OCI-LY1 (cell line): ENCODE measurements around the gene ZNF648.

Experiments
- H2AFZ ChIP-seq: fragments of 200-600 bp; sonication (generic), shearing (Covaris generic); 2 replicates; pipeline ENCODE4 v1.6.0; 2014; ENCODE audit warnings: antibody characterized with exemption, mild to moderate bottlenecking, low read length
- H3F3A ChIP-seq: fragments of 200-600 bp; sonication (generic), shearing (Covaris generic); 2 replicates; pipeline ENCODE4 v1.6.0; 2014; ENCODE audit warnings: mild to moderate bottlenecking, antibody characterized with exemption, low read length, moderate library complexity; ENCODE audit not compliant: insufficient read depth
- H3K27ac ChIP-seq: fragments of 200-600 bp; sonication (generic); 2 replicates; pipeline ENCODE4 v1.5.1; 2014; ENCODE audit warnings: low read length, mixed run types, mild to moderate bottlenecking, low read depth; ENCODE audit not compliant: poor library complexity, severe bottlenecking
- H3K27me3 ChIP-seq: fragments of 200-600 bp; sonication (generic); 2 replicates; pipeline ENCODE4 v1.6.0; 2014; ENCODE audit warnings: antibody characterized with exemption, mild to moderate bottlenecking, low read length, moderate library complexity; ENCODE audit not compliant: insufficient read depth
- H3K36me3 ChIP-seq: fragments of 200-600 bp; sonication (generic); 2 replicates; pipeline ENCODE4 v1.6.1; 2014; ENCODE audit warnings: mild to moderate bottlenecking, antibody characterized with exemption, low read length, moderate library complexity, mixed read lengths; ENCODE audit not compliant: insufficient read depth
- H3K4me1 ChIP-seq: fragments of 200-600 bp; sonication (generic); 2 replicates; pipeline ENCODE4 v1.5.1; 2014; ENCODE audit warnings: mild to moderate bottlenecking, low read length, moderate library complexity; ENCODE audit not compliant: insufficient read depth, severe bottlenecking
- H3K4me2 ChIP-seq: fragments of 200-600 bp; sonication (generic), shearing (Covaris generic); 2 replicates; pipeline ENCODE4 v1.6.1; 2014; ENCODE audit warnings: low read length
- H3K4me3 ChIP-seq: fragments of 200-600 bp; sonication (generic); 2 replicates; pipeline ENCODE4 v1.5.1; 2014; ENCODE audit warnings: low read length, low read depth, mild to moderate bottlenecking, mixed read lengths; ENCODE audit not compliant: poor library complexity, severe bottlenecking
- H3K79me2 ChIP-seq: fragments of 200-600 bp; shearing (Covaris generic); 2 replicates; pipeline ENCODE4 v1.6.1; 2016; ENCODE audit warnings: mixed run types, low read length, mixed read lengths; ENCODE audit not compliant: insufficient read depth
- H3K9ac ChIP-seq: fragments of 200-600 bp; sonication (generic), shearing (Covaris generic); 2 replicates; pipeline ENCODE4 v1.6.1; 2014; ENCODE audit warnings: mild to moderate bottlenecking, low read length, mixed read lengths
- H3K9me2 ChIP-seq: fragments of 200-600 bp; sonication (generic), shearing (Covaris generic); 2 replicates; pipeline ENCODE4 v1.6.1; 2014; ENCODE audit warnings: low read depth, mild to moderate bottlenecking, low read length, mixed read lengths
- H3K9me3 ChIP-seq: fragments of 200-600 bp; shearing (Covaris generic); 2 replicates; pipeline ENCODE4 v1.6.1; 2014; ENCODE audit warnings: low read length, mixed read lengths
- H4K20me1 ChIP-seq: fragments of 200-600 bp; sonication (generic), shearing (Covaris generic); 2 replicates; pipeline ENCODE4 v1.6.0; 2016; ENCODE audit warnings: mild to moderate bottlenecking, low read length; ENCODE audit not compliant: insufficient read depth
- EZH2 ChIP-seq: fragments of 200-600 bp; sonication (generic), shearing (Covaris generic); IDR thresholded peaks from 2 replicates; pipeline ENCODE4 v1.8.0; 2017; ENCODE audit warnings: borderline replicate concordance, mixed run types, mild to moderate bottlenecking, antibody characterized with exemption, low read length, moderate library complexity, mixed read lengths
- TF ChIP-seq, protein P1 (sequence below): fragments of 200-600 bp; sonication (generic), shearing (Covaris generic); IDR thresholded peaks from 2 replicates; pipeline ENCODE4 v1.5.1; 2017; ENCODE audit warnings: mild to moderate bottlenecking, antibody characterized with exemption, low read length, moderate library complexity, mixed read lengths

Gene ZNF648

DNA sequence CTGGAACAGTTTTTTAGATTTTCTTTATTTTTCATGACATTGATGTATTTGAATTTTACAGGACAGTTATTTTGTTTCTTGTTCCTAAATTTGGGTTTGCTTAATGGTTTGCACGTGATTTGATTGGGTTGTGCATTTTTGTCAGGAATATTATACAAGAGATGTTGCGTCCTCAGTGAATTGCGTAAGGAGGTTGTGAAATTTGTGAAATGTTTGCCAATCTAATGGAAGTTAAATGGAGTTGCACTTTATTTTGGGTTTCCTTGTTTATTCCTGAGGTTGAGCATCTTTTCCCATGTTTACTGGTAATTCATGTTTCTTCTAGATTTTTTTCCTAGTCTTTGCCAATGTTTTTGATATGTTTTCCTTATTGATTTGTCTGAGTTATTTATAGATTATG is 19.9 kb downstream of the ZNF648 start:
- Histone ChIP-seq H4K20me1 (no peaks in the 10 kb centered on the region), H3K4me2 (no peak overlapping the region), H2AFZ (no peak overlapping the region), H3K27ac (no peak overlapping the region), H3K27me3 (no peaks in the 10 kb centered on the region), H3K4me3 (no peak overlapping the region), H3K79me2 (no peaks in the 10 kb centered on the region), H3K9me3 (no peaks in the 10 kb centered on the region), H3K9ac (no peak overlapping the region), H3K4me1 (no peaks in the 10 kb centered on the region), H3F3A (no peaks in the 10 kb centered on the region), H3K9me2 (no peaks in the 10 kb centered on the region), H3K36me3 (no peaks in the 10 kb centered on the region)
- no peak for TF ChIP-seq EZH2
- TF ChIP-seq, protein P1, sequence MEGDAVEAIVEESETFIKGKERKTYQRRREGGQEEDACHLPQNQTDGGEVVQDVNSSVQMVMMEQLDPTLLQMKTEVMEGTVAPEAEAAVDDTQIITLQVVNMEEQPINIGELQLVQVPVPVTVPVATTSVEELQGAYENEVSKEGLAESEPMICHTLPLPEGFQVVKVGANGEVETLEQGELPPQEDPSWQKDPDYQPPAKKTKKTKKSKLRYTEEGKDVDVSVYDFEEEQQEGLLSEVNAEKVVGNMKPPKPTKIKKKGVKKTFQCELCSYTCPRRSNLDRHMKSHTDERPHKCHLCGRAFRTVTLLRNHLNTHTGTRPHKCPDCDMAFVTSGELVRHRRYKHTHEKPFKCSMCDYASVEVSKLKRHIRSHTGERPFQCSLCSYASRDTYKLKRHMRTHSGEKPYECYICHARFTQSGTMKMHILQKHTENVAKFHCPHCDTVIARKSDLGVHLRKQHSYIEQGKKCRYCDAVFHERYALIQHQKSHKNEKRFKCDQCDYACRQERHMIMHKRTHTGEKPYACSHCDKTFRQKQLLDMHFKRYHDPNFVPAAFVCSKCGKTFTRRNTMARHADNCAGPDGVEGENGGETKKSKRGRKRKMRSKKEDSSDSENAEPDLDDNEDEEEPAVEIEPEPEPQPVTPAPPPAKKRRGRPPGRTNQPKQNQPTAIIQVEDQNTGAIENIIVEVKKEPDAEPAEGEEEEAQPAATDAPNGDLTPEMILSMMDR: no peak

DNA sequence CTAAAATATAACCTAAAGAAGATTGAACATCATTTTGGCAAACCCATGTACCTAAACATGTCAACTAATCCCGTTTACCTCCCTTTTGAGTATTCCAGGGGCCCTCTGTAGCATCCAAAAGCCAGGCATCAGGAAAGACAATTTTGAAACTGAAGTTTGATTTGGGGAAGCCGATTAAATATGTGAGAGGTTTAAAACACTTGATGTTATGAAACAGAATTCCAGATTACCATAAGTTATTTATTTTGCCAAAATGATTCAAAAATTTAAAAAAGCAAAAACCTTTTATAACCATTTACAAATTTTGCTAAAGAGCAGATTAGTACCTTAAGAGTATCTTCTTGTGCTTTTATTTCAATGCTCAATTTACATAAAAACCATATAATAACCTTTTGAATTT is 23.3 kb downstream of the ZNF648 start:
- Histone ChIP-seq H3K36me3 (no peaks in the 10 kb centered on the region), H3K4me2 (no peak overlapping the region), H3K79me2 (no peaks in the 10 kb centered on the region), H3K4me1 (no peaks in the 10 kb centered on the region), H3K9me2 (no peaks in the 10 kb centered on the region), H3K9me3 (no peaks in the 10 kb centered on the region), H3K27me3 (no peaks in the 10 kb centered on the region), H4K20me1 (no peaks in the 10 kb centered on the region), H2AFZ (no peak overlapping the region), H3K4me3 (no peak overlapping the region), H3K9ac (no peak overlapping the region), H3F3A (no peaks in the 10 kb centered on the region), H3K27ac (no peak overlapping the region)
- TF ChIP-seq EZH2: no peak
- TF ChIP-seq, protein P1: no peak

DNA sequence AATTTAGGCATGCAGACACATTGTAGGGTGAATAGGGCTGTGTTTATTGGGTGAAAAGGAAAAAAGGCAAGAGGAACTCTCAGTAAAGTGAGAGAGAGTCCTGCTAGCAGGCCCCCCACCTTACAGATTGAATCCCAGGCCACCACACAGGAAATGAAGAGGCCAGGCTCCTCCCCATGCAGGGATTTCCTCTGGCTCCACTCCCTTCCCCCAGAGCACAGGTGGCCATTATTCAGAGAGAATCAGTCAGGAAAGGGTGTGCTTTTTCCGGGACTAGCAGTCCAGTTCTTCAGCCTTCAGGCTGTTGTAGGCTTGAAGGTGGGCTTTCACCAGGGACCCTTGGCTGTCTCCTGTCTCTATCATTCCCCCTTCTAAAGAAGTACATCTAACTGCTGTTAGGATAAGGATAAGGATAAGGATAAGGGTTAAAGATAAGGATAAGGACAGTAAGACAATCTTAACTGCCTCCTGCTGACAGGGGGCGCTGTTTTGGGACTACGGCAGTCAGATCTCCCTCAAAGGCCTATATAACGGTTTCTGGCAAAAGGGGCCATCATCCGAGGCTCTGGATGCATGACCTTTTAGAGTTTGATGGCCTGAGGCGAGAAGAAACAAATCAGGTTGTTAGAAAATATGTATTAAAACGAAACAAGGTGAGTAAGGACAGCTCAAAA is 26.3 kb downstream of the ZNF648 start:
- Histone ChIP-seq H3K27ac (no peak overlapping the region), H3K4me1 (peaks cover under 1% of the 10 kb centered on the region), H3K4me2 (no peak overlapping the region)

More for the DNA sequence above, 26.3 kb downstream of the ZNF648 start:
- H3K4me3 ChIP-seq: no peak overlapping the region
- no peak overlapping the region for H2AFZ ChIP-seq
- no peaks in the 10 kb centered on the region for H3K79me2 ChIP-seq
- H3K36me3 ChIP-seq: no peaks in the 10 kb centered on the region
- no peaks in the 10 kb centered on the region for H3K9me3 ChIP-seq
- H3K9me2 ChIP-seq: no peaks in the 10 kb centered on the region
- H3K27me3 ChIP-seq: no peaks in the 10 kb centered on the region
- H3F3A ChIP-seq: no peaks in the 10 kb centered on the region
- H4K20me1 ChIP-seq: no peaks in the 10 kb centered on the region
- H3K9ac ChIP-seq: no peak overlapping the region
- TF ChIP-seq EZH2: no peak
- TF ChIP-seq, protein P1: peak; percentile 53; the same call in 1 of the 2 replicates
